K562 (cell line): ENCODE data around the gene BTD. TPM values are rescaled to one million over a fixed set of nuclear protein-coding genes. Genes with fewer than 3 reads are reported as not detected.

Experiments
- ATAC-seq: fragments of 200-7000 bp; cut with Tn5 transposase; 3 replicates; pipeline ENCODE4 v1.9.1; 2020; ENCODE audit warnings: moderate library complexity
- BruUV-seq: library from RNA; stranded (reverse); fragments of 400-500 nt; replicated peaks from 2 replicates; lab custom pipeline; 2021; lab: Mats Ljungman, UMichigan
- CTCF ChIA-PET: fragments of 300-600 bp; formaldehyde crosslinking; extraction: SDS; loops from one replicate; lab custom pipeline; 2021; ENCODE audit warnings: low intra/inter-chr PET ratio; lab: Yijun Ruan, JAX
- POLR2A ChIA-PET: fragments of 300-600, 350-650 bp; sonication (Branson Sonifier 250); formaldehyde crosslinking; extraction: SDS; loops from one replicate; lab custom pipeline; 2021; ENCODE audit warnings: antibody characterized with exemption, inconsistent platforms; lab: Yijun Ruan, JAX
- DNase-seq, 4 experiments: peaks; one replicate each; pipeline versions ENCODE4 v3.0.0 to v3.0.0-alpha.2; 2011 to 2018; ENCODE audit warnings: low spot score in 3 of 4, mixed read lengths in 3 of 4; ENCODE audit errors: extremely low read depth in 1 of 4
- FAIRE-seq: peaks from 2 replicates; lab custom pipeline; 2011; peaks lifted over from hg19 to GRCh38; lab: Jason Lieb, UNC
- H2AFZ ChIP-seq: 2 replicates; pipeline ENCODE4 v1.6.0; 2011; ENCODE audit warnings: low read depth, low read length, control low read depth, inconsistent platforms
- H3K27ac ChIP-seq: fragments of 200-600 bp; 3 replicates; pipeline ENCODE4 v1.8.0; 2011; ENCODE audit warnings: low read depth, mild to moderate bottlenecking, control low read depth, inconsistent platforms, low read length, moderate library complexity, mixed read lengths; ENCODE audit errors: extremely low read depth
- H3K27me3 ChIP-seq, 2 experiments: fragments of 300-600 bp in 1 of 2; 2 replicates in 1 of 2; 3 replicates in 1 of 2; pipeline versions ENCODE4 v1.6.0 to v1.8.0; 2011; ENCODE audit warnings: inconsistent platforms in 2 of 2, low read length in 2 of 2, mild to moderate bottlenecking in 1 of 2, mixed read lengths in 1 of 2, moderate library complexity in 1 of 2; ENCODE audit not compliant: control insufficient read depth in 2 of 2, insufficient read depth in 2 of 2
- H3K36me3 ChIP-seq: fragments of 300-600 bp; 3 replicates; pipeline ENCODE4 v1.8.0; 2011; ENCODE audit warnings: mild to moderate bottlenecking, low read length, inconsistent platforms; ENCODE audit not compliant: control insufficient read depth, insufficient read depth
- H3K4me1 ChIP-seq, 2 experiments: fragments of 200-600 bp in 1 of 2; replicated peaks in 1 of 2; 2 replicates in 1 of 2; 3 replicates in 1 of 2; pipeline versions ENCODE4 v1.5.1 to v1.8.0; 2011; ENCODE audit warnings: inconsistent platforms in 2 of 2, low read length in 2 of 2, mild to moderate bottlenecking in 1 of 2, mixed read lengths in 1 of 2, moderate library complexity in 1 of 2; ENCODE audit not compliant: control insufficient read depth in 2 of 2, insufficient read depth in 2 of 2
- H3K4me2 ChIP-seq: 2 replicates; pipeline ENCODE4 v1.6.1; 2011; ENCODE audit warnings: low read length, control low read depth, inconsistent platforms, mixed read lengths; ENCODE audit not compliant: insufficient read depth
- H3K4me3 ChIP-seq: fragments of 200-600 bp; sonication (generic), shearing (Covaris generic); 2 replicates; pipeline ENCODE4 v1.5.1; 2016; ENCODE audit warnings: control low read depth, inconsistent platforms
- H3K79me2 ChIP-seq: fragments of 200-600 bp; 3 replicates; pipeline ENCODE4 v1.8.0; 2011; ENCODE audit warnings: low read length, inconsistent platforms; ENCODE audit not compliant: control insufficient read depth, insufficient read depth
- H3K9ac ChIP-seq, 2 experiments: 2 replicates each; pipeline versions ENCODE4 v1.6.0 to v1.6.1; 2011; ENCODE audit warnings: low read depth in 2 of 2, low read length in 2 of 2, control low read depth in 1 of 2, inconsistent platforms in 1 of 2, mild to moderate bottlenecking in 1 of 2, mixed read lengths in 1 of 2; ENCODE audit not compliant: insufficient read depth in 1 of 2
- H3K9me1 ChIP-seq: one replicate; pipeline ENCODE4 v1.6.0; 2011; ENCODE audit warnings: inconsistent platforms, mild to moderate bottlenecking, low read length, moderate library complexity; ENCODE audit not compliant: control insufficient read depth, insufficient read depth
- H3K9me3 ChIP-seq: replicated peaks from 2 replicates; pipeline ENCODE4 v1.5.1; 2011; ENCODE audit warnings: low read depth, low read length, inconsistent platforms; ENCODE audit not compliant: control insufficient read depth, insufficient read depth
- H4K20me1 ChIP-seq: replicated peaks from 2 replicates; pipeline ENCODE4 v1.6.1; 2011; ENCODE audit warnings: low read length, inconsistent platforms, mixed read lengths; ENCODE audit not compliant: control insufficient read depth, insufficient read depth
- CEBPB ChIP-seq: fragments of 450-650 bp; IDR thresholded peaks from 2 replicates; pipeline ENCODE4 v1.6.1; 2016; ENCODE audit warnings: missing genetic modification characterization, missing compliant biosample characterization
- DPF2 ChIP-seq: fragments of 450-650 bp; IDR thresholded peaks from 2 replicates; pipeline ENCODE4 v1.6.1; 2016
- ESRRB ChIP-seq: fragments of 250-450 bp; sonication (Bioruptor Pico); IDR thresholded peaks from 2 replicates; pipeline ENCODE4 v1.5.0; 2020; ENCODE audit warnings: mild to moderate bottlenecking, moderate library complexity, borderline replicate concordance
- HDAC3 ChIP-seq: fragments of 450-650 bp; IDR thresholded peaks from 2 replicates; pipeline ENCODE4 v1.6.1; 2018; ENCODE audit warnings: borderline replicate concordance, mild to moderate bottlenecking, moderate library complexity; ENCODE audit not compliant: partially characterized antibody
- MCM3 ChIP-seq: fragments of 450-650 bp; IDR thresholded peaks from 2 replicates; pipeline ENCODE4 v1.6.1; 2016
- MXI1 ChIP-seq: IDR thresholded peaks from 2 replicates; pipeline ENCODE4 v1.6.1; 2011; ENCODE audit warnings: low read depth, mild to moderate bottlenecking, improper control_type of control experiment, low read length
- NRF1 ChIP-seq, 2 experiments: fragments of 450-650 bp; IDR thresholded peaks in 1 of 2; conservative IDR thresholded peaks in 1 of 2; 2 replicates each; pipeline ENCODE4 v1.6.1; 2014; ENCODE audit warnings: mild to moderate bottlenecking in 2 of 2
- POLR2A ChIP-seq: fragments of 450-650 bp; conservative IDR thresholded peaks from 2 replicates; pipeline ENCODE4 v1.6.1; 2016
- TGIF2 ChIP-seq: sonication (generic); formaldehyde crosslinking; IDR thresholded peaks from 2 replicates; pipeline ENCODE4 v1.8.1; 2022; ENCODE audit warnings: mild to moderate bottlenecking, missing genetic modification reagents, moderate library complexity
- ZNF184 ChIP-seq: sonication (generic); formaldehyde crosslinking; IDR thresholded peaks from 2 replicates; pipeline ENCODE4 v1.5.0; 2020; ENCODE audit warnings: missing genetic modification reagents
- ZNF75A ChIP-seq: fragments of 450-650 bp; formaldehyde crosslinking; IDR thresholded peaks from 2 replicates; pipeline ENCODE4 v1.4.0; 2020; ENCODE audit warnings: mild to moderate bottlenecking
- WGBS: fragments of 100-300 bp; shearing (Covaris generic); methylation state at CpG from one replicate; pipeline ENCODE4 v1.1.6; 2016; ENCODE audit warnings: low coverage, mixed read lengths; ENCODE audit not compliant: insufficient coverage; ENCODE audit errors: missing lambda C conversion rate; 5-methylcytosine and 5-hydroxymethylcytosine counted together
- in situ Hi-C: fragments of 300-500 bp; cut with MboI; formaldehyde crosslinking; loops from 4 replicates; pipeline ENCODE4 v1.15.0; 2018; ENCODE audit warnings: inconsistent platforms, mixed read lengths
- intact Hi-C: fragments of 100-400 bp; cut with micrococcal nuclease; formaldehyde crosslinking; loops from 2 replicates; pipeline ENCODE4 v1.14.2; 2022
- polyA plus RNA-seq, 8 experiments: library from polyadenylated mRNA; depleted of rRNA in 4 of 8; stranded (reverse) in 5 of 8; unstranded in 3 of 8; fragments of >200 nt; fragmentation: Nextera tagmentation in 2 of 8; fragmentation: Illumina TruSeq in 1 of 8; extraction: Ambion mirVana in 2 of 8; extraction: Trizol in 1 of 8; gene quantifications; 2 replicates each; pipeline versions ENCODE4 v1.2.1 to v1.2.3, GENCODE V29; 2011 to 2014; ENCODE audit warnings: inconsistent platforms in 1 of 8, missing spikeins in 1 of 8
- total RNA-seq, 7 experiments: library from RNA; depleted of rRNA in 6 of 7; stranded (reverse); fragments of >200 nt in 6 of 7; fragmentation: Illumina TruSeq in 2 of 7; extraction: Trizol in 2 of 7; gene quantifications; 2 replicates each; pipeline versions ENCODE4 v1.2.1 to v1.2.3, GENCODE V29; 2011 to 2021; ENCODE audit warnings: low replicate concordance in 1 of 7
- TF ChIP-seq, protein P1 (sequence below): fragments of 250-450 bp; sonication (Bioruptor Pico); IDR thresholded peaks from 2 replicates; pipeline ENCODE4 v1.4.0; 2020; ENCODE audit warnings: mild to moderate bottlenecking
- TF ChIP-seq, protein P2 (sequence below): conservative IDR thresholded peaks from 2 replicates; pipeline ENCODE4 v1.6.1; 2011; ENCODE audit warnings: low read depth, mild to moderate bottlenecking, low read length; ENCODE audit not compliant: control insufficient read depth
- TF ChIP-seq, protein P3 (sequence below): sonication (generic); formaldehyde crosslinking; IDR thresholded peaks from 2 replicates; pipeline ENCODE4 v1.8.0; 2022; ENCODE audit warnings: missing genetic modification reagents, mild to moderate bottlenecking, borderline replicate concordance
- TF ChIP-seq, protein P4 (sequence below): IDR thresholded peaks from 2 replicates; pipeline ENCODE4 v1.6.1; 2014; ENCODE audit warnings: antibody characterized with exemption

BTD gene
- total and polyA plus RNA-seq, 9 of the 15 experiments (the other 6 are each of a cell fraction or from before 2014, with no cell fraction given), result 6.6 to 26.2 (median 10.6) TPM

DNA sequence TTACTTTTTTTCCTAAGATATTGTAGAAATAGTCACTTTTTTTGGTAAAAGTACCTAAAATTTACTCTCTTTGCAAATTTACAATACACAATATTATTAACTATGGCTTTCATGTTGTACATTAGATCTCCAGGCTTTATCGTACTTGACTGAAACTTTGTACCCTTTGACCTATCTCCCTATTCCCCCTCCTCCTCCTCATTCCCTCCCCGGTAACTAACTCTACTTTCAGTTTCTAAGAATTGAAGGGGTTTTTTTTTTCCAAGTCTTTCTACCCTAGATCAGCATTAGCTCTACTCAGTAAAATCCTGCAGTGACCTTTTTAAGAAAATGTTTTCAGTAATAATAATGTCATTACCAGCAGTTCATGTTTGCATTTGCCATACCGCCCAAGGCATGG lies 10.3 kb upstream of the BTD start (continued):
- TF ChIP-seq TGIF2 (CRISPR knock-in tag), result no peak
- TF ChIP-seq, protein P1, sequence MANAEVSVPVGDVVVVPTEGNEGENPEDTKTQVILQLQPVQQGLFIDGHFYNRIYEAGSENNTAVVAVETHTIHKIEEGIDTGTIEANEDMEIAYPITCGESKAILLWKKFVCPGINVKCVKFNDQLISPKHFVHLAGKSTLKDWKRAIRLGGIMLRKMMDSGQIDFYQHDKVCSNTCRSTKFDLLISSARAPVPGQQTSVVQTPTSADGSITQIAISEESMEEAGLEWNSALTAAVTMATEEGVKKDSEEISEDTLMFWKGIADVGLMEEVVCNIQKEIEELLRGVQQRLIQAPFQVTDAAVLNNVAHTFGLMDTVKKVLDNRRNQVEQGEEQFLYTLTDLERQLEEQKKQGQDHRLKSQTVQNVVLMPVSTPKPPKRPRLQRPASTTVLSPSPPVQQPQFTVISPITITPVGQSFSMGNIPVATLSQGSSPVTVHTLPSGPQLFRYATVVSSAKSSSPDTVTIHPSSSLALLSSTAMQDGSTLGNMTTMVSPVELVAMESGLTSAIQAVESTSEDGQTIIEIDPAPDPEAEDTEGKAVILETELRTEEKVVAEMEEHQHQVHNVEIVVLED (CRISPR knock-in tag), result no peak
- TF ChIP-seq, all 486 proteins: peak for 0

DNA sequence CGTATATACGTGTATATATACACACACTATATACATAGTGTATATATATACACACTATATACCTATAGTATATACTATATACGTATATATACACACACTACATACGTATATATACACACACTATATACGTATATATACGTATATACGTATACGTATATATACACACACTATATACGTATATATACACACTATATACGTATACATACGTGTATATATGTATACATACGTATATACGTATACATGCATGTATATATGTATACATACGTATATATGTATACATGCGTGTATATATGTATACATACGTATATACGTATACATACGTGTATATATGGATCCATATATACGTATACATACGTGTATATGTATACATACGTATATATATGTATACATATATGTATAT lies 9.6 kb upstream of the BTD start:
- intact Hi-C loops (no loop called here), in situ Hi-C loops (no loop called here)
- FAIRE-seq (no peak), DNase-seq (no peak), ATAC-seq (no peak)
- CTCF ChIA-PET, result no interaction called here
- no peaks in the 10 kb centered on the region for H3K27me3 ChIP-seq
- no peaks in the 10 kb centered on the region for H3K79me2 ChIP-seq
- H3K4me1 ChIP-seq, result no peaks in the 10 kb centered on the region
- no peak overlapping the region for H3K4me3 ChIP-seq
- no peak overlapping the region for H2AFZ ChIP-seq
- 94% methylated on average over 21 of the region's 21 CpGs for WGBS
- peaks cover 4% of the 10 kb centered on the region; the same call in 1 of the 2 replicates for H3K9me3 ChIP-seq
- H3K4me2 ChIP-seq, result no peak overlapping the region
- no peak overlapping the region for H3K9ac ChIP-seq
- H3K9me1 ChIP-seq, result no peaks in the 10 kb centered on the region
- peaks cover 26% of the 10 kb centered on the region; the same call in 2 of the 3 replicates for H3K36me3 ChIP-seq
- H3K27ac ChIP-seq, result no peak overlapping the region
- no TSS peak for BruUV-seq
- no peaks in the 10 kb centered on the region for H4K20me1 ChIP-seq
- POLR2A ChIA-PET, result no interaction called here
- TF ChIP-seq HDAC3 (no peak), POLR2A (no peak), ZNF75A (CRISPR knock-in tag) (no peak), MXI1 (no peak), ZNF184 (CRISPR knock-in tag) (no peak), DPF2 (no peak), CEBPB (no peak), NRF1 (conservative IDR thresholded peaks at IDR 0.05 in 1 of 2, IDR thresholded peaks at IDR 0.05 in 1 of 2) (no peak), ESRRB (CRISPR knock-in tag) (0 out of 2 replicates have a peak, but pooled peaks have one; percentile 10), MCM3 (no peak)
- TF ChIP-seq, protein P2, sequence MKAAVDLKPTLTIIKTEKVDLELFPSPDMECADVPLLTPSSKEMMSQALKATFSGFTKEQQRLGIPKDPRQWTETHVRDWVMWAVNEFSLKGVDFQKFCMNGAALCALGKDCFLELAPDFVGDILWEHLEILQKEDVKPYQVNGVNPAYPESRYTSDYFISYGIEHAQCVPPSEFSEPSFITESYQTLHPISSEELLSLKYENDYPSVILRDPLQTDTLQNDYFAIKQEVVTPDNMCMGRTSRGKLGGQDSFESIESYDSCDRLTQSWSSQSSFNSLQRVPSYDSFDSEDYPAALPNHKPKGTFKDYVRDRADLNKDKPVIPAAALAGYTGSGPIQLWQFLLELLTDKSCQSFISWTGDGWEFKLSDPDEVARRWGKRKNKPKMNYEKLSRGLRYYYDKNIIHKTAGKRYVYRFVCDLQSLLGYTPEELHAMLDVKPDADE, result no peak
- TF ChIP-seq, protein P3, sequence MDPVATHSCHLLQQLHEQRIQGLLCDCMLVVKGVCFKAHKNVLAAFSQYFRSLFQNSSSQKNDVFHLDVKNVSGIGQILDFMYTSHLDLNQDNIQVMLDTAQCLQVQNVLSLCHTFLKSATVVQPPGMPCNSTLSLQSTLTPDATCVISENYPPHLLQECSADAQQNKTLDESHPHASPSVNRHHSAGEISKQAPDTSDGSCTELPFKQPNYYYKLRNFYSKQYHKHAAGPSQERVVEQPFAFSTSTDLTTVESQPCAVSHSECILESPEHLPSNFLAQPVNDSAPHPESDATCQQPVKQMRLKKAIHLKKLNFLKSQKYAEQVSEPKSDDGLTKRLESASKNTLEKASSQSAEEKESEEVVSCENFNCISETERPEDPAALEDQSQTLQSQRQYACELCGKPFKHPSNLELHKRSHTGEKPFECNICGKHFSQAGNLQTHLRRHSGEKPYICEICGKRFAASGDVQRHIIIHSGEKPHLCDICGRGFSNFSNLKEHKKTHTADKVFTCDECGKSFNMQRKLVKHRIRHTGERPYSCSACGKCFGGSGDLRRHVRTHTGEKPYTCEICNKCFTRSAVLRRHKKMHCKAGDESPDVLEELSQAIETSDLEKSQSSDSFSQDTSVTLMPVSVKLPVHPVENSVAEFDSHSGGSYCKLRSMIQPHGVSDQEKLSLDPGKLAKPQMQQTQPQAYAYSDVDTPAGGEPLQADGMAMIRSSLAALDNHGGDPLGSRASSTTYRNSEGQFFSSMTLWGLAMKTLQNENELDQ (CRISPR knock-in tag), result no peak
- TF ChIP-seq, protein P4, sequence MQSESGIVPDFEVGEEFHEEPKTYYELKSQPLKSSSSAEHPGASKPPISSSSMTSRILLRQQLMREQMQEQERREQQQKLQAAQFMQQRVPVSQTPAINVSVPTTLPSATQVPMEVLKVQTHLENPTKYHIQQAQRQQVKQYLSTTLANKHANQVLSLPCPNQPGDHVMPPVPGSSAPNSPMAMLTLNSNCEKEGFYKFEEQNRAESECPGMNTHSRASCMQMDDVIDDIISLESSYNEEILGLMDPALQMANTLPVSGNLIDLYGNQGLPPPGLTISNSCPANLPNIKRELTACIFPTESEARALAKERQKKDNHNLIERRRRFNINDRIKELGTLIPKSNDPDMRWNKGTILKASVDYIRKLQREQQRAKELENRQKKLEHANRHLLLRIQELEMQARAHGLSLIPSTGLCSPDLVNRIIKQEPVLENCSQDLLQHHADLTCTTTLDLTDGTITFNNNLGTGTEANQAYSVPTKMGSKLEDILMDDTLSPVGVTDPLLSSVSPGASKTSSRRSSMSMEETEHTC, result no peak
